Kidney glomerular epithelial cell (primary cell): Measurements from ENCODE around the gene TXLNA.
A peak's percentile ranks its signal among the peaks of the same experiment; 100 is the strongest.

Experiments used
- DNase-seq: peaks from one replicate; lab custom pipeline; 2025; lab: John Stamatoyannopoulos, UW

Gene TXLNA

GRCh38 chr1:32184650-32185049 is 5.2 kb downstream of the TXLNA start:
- no peak for DNase-seq

- no peak for DNase-seq
These were observed 6.6 kb downstream of the TXLNA start for GRCh38 chr1:32186077-32186476.

- DNase-seq, result no peak
These were observed 7.0 kb downstream of the TXLNA start for GRCh38 chr1:32186491-32186890.

GRCh38 chr1:32187850-32188249 is 8.4 kb downstream of the TXLNA start:
- DNase-seq, result no peak

- DNase-seq, result no peak
These were observed 12.9 kb downstream of the TXLNA start for GRCh38 chr1:32192220-32192948.

DNA sequence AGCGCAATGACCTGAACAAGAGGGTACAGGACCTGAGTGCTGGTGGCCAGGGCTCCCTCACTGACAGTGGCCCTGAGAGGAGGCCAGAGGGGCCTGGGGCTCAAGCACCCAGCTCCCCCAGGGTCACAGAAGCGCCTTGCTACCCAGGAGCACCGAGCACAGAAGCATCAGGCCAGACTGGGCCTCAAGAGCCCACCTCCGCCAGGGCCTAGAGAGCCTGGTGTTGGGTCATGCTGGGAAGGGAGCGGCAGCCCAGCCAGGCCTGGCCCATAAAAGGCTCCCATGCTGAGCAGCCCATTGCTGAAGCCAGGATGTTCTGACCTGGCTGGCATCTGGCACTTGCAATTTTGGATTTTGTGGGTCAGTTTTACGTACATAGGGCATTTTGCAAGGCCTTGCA is 15.5 kb downstream of the TXLNA start:
- no peak for DNase-seq

GRCh38 chr1:32195531-32195930 is 16.1 kb downstream of the TXLNA start:
- no peak for DNase-seq

GRCh38 chr1:32195972-32196823 is 16.7 kb downstream of the TXLNA start:
- no peak for DNase-seq

DNA sequence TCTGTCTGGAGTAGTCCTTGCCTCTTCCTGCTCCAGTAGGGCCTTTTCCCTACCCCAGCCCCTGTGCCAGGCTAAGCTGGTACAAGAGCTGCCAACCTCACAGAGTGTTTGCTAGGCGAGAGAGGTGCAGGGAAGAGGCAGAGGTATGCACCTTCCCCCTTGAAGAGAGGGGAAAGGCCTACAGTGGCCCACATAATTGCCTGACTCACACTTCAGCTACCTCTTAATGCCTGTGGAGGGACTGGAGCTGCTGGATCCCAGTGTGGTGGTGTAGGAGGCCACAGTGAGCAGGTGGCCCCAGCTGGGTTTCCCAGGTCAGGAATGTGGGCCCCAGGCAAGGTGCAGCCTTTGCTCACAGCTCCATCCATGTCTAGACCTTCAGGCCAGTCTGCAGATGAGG is 17.6 kb downstream of the TXLNA start:
- no peak for DNase-seq

DNA sequence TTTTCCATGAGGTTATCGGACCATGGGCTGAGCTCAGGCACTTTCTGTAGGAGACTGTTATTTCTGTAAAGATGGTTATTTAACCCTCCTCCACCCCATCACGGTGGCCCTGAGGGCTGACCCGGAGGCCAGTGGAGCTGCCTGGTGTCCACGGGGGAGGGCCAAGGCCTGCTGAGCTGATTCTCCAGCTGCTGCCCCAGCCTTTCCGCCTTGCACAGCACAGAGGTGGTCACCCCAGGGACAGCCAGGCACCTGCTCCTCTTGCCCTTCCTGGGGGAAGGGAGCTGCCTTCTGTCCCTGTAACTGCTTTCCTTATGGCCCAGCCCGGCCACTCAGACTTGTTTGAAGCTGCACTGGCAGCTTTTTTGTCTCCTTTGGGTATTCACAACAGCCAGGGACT is 18.4 kb downstream of the TXLNA start:
- no peak for DNase-seq

GRCh38 chr1:32198237-32199042 is 19.0 kb downstream of the TXLNA start:
- no peak for DNase-seq

DNA sequence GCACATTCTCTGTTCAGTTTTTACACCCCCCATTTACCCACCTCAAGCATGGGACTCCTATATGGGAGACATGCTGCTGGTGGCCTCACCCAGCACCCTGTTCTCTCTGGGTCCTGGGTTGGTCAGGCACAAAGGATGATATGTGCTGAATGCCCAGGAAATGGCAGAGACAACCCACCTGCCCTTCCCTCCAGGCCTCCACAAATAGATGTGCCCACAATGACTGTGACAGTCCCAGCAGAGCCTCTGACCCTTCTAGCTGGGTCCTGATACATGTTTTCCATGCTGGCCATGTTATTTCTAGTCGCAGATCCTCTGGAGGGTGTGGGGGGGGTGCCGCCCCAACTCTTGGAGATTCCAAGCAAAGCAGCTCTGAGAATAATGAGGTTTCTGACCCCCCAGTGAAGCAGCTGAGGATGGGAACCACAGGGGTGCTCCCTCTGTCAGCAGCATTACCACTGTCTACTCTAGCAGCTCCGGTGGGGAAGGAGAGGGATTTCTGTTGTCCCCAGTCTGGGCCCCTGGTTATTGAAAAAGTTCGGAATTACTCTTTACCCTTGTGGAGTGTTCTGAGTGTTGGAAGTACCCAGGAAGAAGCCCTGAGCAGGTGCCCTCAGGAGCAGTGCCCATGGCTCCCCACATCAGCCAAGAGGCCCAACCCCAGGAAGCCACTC is 19.7 kb downstream of the TXLNA start:
- DNase-seq, result no peak

- DNase-seq, result no peak
These were observed 20.2 kb downstream of the TXLNA start for GRCh38 chr1:32199717-32200072.

DNA sequence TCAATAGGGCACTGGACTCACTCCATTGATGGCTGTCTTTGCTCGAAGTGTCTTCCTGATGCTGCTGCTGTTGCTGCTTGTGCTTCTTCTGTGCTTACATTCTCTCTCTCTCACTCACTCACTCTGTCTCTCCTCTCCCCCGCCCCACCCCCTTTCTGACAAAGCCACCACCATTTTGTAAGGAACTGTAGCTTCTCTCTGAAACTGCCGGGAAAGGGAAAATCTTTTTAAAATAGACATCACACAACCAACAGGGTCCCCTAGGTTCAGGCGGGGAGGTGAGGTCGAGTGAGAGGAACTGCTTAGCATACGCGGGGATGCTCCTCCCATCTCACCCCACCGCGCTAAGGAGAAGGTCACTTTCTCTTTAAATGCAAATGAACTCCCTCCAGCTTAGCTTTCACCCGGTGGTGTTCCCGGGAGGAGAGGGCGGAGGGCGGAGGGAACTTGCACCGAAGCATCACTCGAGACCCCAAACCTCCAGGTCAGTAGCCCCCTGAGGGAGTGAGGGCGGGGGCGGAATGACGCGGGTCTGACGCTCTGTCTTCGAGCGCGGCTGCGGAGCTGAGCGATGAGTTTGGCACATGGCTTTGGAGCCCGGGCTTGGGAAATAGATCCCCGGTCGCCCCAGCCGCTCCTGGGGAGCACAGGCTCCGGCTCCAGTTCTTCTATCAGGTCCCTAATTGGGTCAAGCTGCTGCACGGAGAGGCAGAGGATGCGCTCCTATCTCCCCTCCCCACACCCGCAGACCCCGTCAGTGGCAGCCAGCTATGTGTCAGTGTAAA is 20.9 kb downstream of the TXLNA start, which contains the start of gene CCDC28B:
CCDC28B (plus strand) TSS at position 370 of the 785 bp plus-strand sequence. CDS start 1,341 bp downstream, outside the sequence.
- DNase-seq, result peak; percentile 59

- DNase-seq, result no peak
These were observed 21.8 kb downstream of the TXLNA start for GRCh38 chr1:32201011-32201855.

GRCh38 chr1:32204943-32205361 is 25.5 kb downstream of the TXLNA start:
- no peak for DNase-seq

- DNase-seq, result peak; percentile 74
These were observed 26.2 kb downstream of the TXLNA start, which contains the start of gene IQCC for GRCh38 chr1:32205401-32206370. Gene IQCC (plus strand): TSS chr1:32205671. CDS start chr1:32205682, 11 bp downstream.

DNA sequence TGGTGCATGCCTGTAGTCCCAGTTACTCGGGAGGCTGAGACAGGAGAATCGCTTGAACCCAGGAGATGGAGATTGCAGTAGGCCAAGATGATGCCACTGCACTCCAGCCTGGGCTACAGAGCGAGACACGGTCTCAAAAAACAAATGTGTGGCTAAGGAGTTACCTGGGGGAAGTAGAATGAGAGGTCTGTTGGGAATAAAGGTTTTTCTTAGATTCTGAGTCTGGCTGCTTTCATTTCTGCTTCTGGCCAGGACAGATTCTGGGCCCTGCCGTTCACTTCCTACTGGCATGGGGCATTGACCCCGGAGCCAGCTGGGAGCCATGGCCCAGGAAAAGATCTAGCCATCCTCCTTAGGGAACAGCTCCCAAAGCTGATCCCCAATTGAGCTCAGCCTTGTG is 29.0 kb downstream of the TXLNA start:
- no peak for DNase-seq

GRCh38 chr1:32208891-32209328 is 29.4 kb downstream of the TXLNA start, which contains the start of gene DCDC2B:
Gene DCDC2B (plus strand): TSS chr1:32209089. CDS start chr1:32209094, 5 bp downstream.
- DNase-seq, result peak; percentile 40
